Measurements from ENCODE around the gene KCNH2.

DNA sequence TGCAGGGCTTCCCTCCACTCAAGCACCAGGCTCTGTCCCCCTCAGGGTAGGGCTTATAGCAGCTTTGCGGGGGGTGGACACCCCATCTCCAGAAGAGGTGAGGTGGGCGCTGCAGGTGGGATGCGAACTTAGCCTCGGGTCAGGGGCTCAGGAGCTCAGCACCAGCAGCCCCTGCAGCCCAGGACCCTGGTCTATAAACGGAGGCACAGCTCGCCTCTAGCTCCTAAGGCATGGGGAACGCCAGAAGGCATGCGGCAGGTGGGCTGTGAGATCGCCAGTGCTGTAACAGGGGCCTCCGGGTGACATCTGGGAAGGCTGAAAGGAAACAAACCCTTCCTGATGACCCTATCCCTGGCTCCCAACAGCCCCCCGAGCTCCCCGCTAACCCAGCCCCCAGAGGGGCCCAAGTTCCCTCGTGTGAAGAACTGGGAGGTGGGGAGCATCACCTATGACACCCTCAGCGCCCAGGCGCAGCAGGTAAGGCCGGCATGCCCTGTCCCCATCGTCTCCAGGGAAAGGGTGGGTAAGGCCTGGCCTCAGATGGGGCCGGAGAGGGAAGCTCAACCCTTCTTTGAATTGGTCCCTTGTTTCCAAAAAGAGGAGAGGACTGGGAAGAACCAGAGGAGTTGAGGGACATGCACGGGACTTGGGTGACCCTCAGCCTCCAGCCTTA lies 16.9 kb upstream of the KCNH2 start:
- TF ChIP-seq CTCF (conservative IDR thresholded peaks at IDR 0.05; ENCODE audit: low read depth, low read length) (no peak), EZH2 (IDR thresholded peaks at IDR 0.05; ENCODE audit: low read length, unreplicated experiment) (no peak), EZH2phosphoT487 (IDR thresholded peaks at IDR 0.05; ENCODE audit: borderline replicate concordance, low read length) (no peak)
